ENCODE measurements around the gene SAP25. TPM values are rescaled to one million over a fixed set of nuclear protein-coding genes. Genes with fewer than 3 reads are reported as not detected.
"Not testable (repeated sequence)": the region's sequence is repeated elsewhere in the genome, so short reads cannot be mapped to it uniquely, and the experiment has no call there.

The SAP25 gene
- total and polyA plus RNA-seq, 2 donors (not counting 1 experiment from before 2014, with no cell fraction given): 51.7 to 71.9 TPM

GRCh38 chr7:100544386-100544785 is 29.3 kb downstream of the SAP25 start:
- ChIA-PET CTCF (interaction anchor here (0.8 to 6.5 kb wide), 3 partner anchors 11 to 146 kb away, joined by 3 to 67 read pairs (median 4); no protein-coding TSS in a partner anchor), POLR2A (no interaction called here)
- DNase-seq (no peak), ATAC-seq (ENCODE audit: low read depth) (no peak)
- no peak overlapping the region for H3K4me3 Mint-ChIP-seq
- H3K9me3 Mint-ChIP-seq (ENCODE audit: insufficient read depth): no peaks in the 10 kb centered on the region
- no peak for TF ChIP-seq CTCF (IDR thresholded peaks at IDR 0.05)
- TF ChIP-seq EZH2 (IDR thresholded peaks at IDR 0.05; ENCODE audit: borderline replicate concordance, insufficient read depth, low read depth, low read length, poor library complexity, severe bottlenecking): no peak
- Histone ChIP-seq H3K4me2 (replicated peaks; ENCODE audit: low read depth, low read length, poor library complexity, severe bottlenecking) (no peak overlapping the region), H3K79me2 (ENCODE audit: control insufficient read depth, insufficient read depth, low read length) (peaks cover 50% of the 10 kb centered on the region), H3K4me1 (ENCODE audit: control insufficient read depth in 2 of 2, insufficient read depth in 2 of 2, low read length in 2 of 2) (peaks cover 39 to 57% of the 10 kb centered on the region in 2 donors), H3K4me3 (ENCODE audit: control extremely low read depth in 1 of 5, extremely low read depth in 1 of 5, insufficient read depth in 1 of 5, low read depth in 2 of 5, low read length in 4 of 5) (no peak overlapping the region), H3K27me3 (replicated peaks in 1 of 4; ENCODE audit: control extremely low read depth in 1 of 4, control insufficient read depth in 3 of 4, insufficient read depth in 4 of 4, low read length in 3 of 4) (no peaks in the 10 kb centered on the region), H2AFZ (ENCODE audit: insufficient read depth, low read depth, low read length, poor library complexity, severe bottlenecking) (no peak overlapping the region), H4K20me1 (ENCODE audit: control insufficient read depth, insufficient read depth, low read length, poor library complexity, severe bottlenecking) (no peaks in the 10 kb centered on the region), H3K27ac (ENCODE audit: low read length in 2 of 2) (no peak overlapping the region), H3K9ac (ENCODE audit: low read length) (no peak overlapping the region), H3K36me3 (replicated peaks in 1 of 2; ENCODE audit: control extremely low read depth in 1 of 2, control insufficient read depth in 1 of 2, extremely low read depth in 1 of 2, insufficient read depth in 2 of 2, low read length in 1 of 2) (no peaks in the 10 kb centered on the region), H3K9me3 (ENCODE audit: control extremely low read depth in 1 of 3, control insufficient read depth in 2 of 3, insufficient read depth in 1 of 3, low read length in 2 of 3) (no peaks in the 10 kb centered on the region)
- peaks cover 71% of the 10 kb centered on the region for H3K4me1 Mint-ChIP-seq
- intact Hi-C loops (cut with micrococcal nuclease): no loop called here
- WGBS (ENCODE audit: insufficient coverage): no CpG with 5 or more reads among the region's 5 CpGs
- no peak overlapping the region for H3K27ac Mint-ChIP-seq
- no peaks in the 10 kb centered on the region for H3K27me3 Mint-ChIP-seq

- Histone ChIP-seq H3K27ac (ENCODE audit: low read length in 2 of 2) (no peak overlapping the region), H3K27me3 (replicated peaks in 1 of 4; ENCODE audit: control extremely low read depth in 1 of 4, control insufficient read depth in 3 of 4, insufficient read depth in 4 of 4, low read length in 3 of 4) (no peaks in the 10 kb centered on the region), H4K20me1 (ENCODE audit: control insufficient read depth, insufficient read depth, low read length, poor library complexity, severe bottlenecking) (no peaks in the 10 kb centered on the region), H3K4me1 (ENCODE audit: control insufficient read depth in 2 of 2, insufficient read depth in 2 of 2, low read length in 2 of 2) (peaks cover 39 to 56% of the 10 kb centered on the region in 2 donors), H3K9ac (ENCODE audit: low read length) (no peak overlapping the region), H3K4me3 (ENCODE audit: control extremely low read depth in 1 of 5, extremely low read depth in 1 of 5, insufficient read depth in 1 of 5, low read depth in 2 of 5, low read length in 4 of 5) (no peak overlapping the region), H3K36me3 (replicated peaks in 1 of 2; ENCODE audit: control extremely low read depth in 1 of 2, control insufficient read depth in 1 of 2, extremely low read depth in 1 of 2, insufficient read depth in 2 of 2, low read length in 1 of 2) (no peaks in the 10 kb centered on the region), H3K79me2 (ENCODE audit: control insufficient read depth, insufficient read depth, low read length) (peaks cover 54% of the 10 kb centered on the region), H3K9me3 (ENCODE audit: control extremely low read depth in 1 of 3, control insufficient read depth in 2 of 3, insufficient read depth in 1 of 3, low read length in 2 of 3) (no peaks in the 10 kb centered on the region), H2AFZ (ENCODE audit: insufficient read depth, low read depth, low read length, poor library complexity, severe bottlenecking) (no peak overlapping the region), H3K4me2 (replicated peaks; ENCODE audit: low read depth, low read length, poor library complexity, severe bottlenecking) (no peak overlapping the region)
- no peak for TF ChIP-seq EZH2 (IDR thresholded peaks at IDR 0.05; ENCODE audit: borderline replicate concordance, insufficient read depth, low read depth, low read length, poor library complexity, severe bottlenecking)
- TF ChIP-seq CTCF (IDR thresholded peaks at IDR 0.05): no peak
- Mint-ChIP-seq H3K9me3 (ENCODE audit: insufficient read depth) (no peaks in the 10 kb centered on the region), H3K4me1 (peaks cover 74% of the 10 kb centered on the region), H3K27ac (peak overlapping the region; percentile 54), H3K4me3 (peak overlapping the region; percentile 10), H3K27me3 (no peaks in the 10 kb centered on the region)
- CTCF ChIA-PET: interaction anchor here (1.4 to 2.8 kb wide), 3 partner anchors 15 to 75 kb away, joined by 3 to 21 read pairs (median 5); no protein-coding TSS in a partner anchor
- ATAC-seq (ENCODE audit: low read depth) (no peak), DNase-seq (no peak)
- no CpG with 5 or more reads among the region's 1 CpG for WGBS (ENCODE audit: insufficient coverage)
- POLR2A ChIA-PET: no interaction called here
- intact Hi-C loops (cut with micrococcal nuclease): no loop called here
These were observed 30.1 kb downstream of the SAP25 start for GRCh38 chr7:100543586-100543985.

GRCh38 chr7:100541309-100541708 is 32.4 kb downstream of the SAP25 start:
- peaks cover 54% of the 10 kb centered on the region for H3K79me2 ChIP-seq (ENCODE audit: control insufficient read depth, insufficient read depth, low read length)
- H3K36me3 ChIP-seq (replicated peaks in 1 of 2; ENCODE audit: control extremely low read depth in 1 of 2, control insufficient read depth in 1 of 2, extremely low read depth in 1 of 2, insufficient read depth in 2 of 2, low read length in 1 of 2); H2AFZ ChIP-seq (ENCODE audit: insufficient read depth, low read depth, low read length, poor library complexity, severe bottlenecking); POLR2A ChIA-PET; H3K9ac ChIP-seq (ENCODE audit: low read length); H3K4me3 ChIP-seq (ENCODE audit: control extremely low read depth in 1 of 5, extremely low read depth in 1 of 5, insufficient read depth in 1 of 5, low read depth in 2 of 5, low read length in 4 of 5); H4K20me1 ChIP-seq (ENCODE audit: control insufficient read depth, insufficient read depth, low read length, poor library complexity, severe bottlenecking); DNase-seq; intact Hi-C loops (cut with micrococcal nuclease); H3K9me3 ChIP-seq (ENCODE audit: control extremely low read depth in 1 of 3, control insufficient read depth in 2 of 3, insufficient read depth in 1 of 3, low read length in 2 of 3); H3K27ac Mint-ChIP-seq; H3K27me3 ChIP-seq (replicated peaks in 1 of 4; ENCODE audit: control extremely low read depth in 1 of 4, control insufficient read depth in 3 of 4, insufficient read depth in 4 of 4, low read length in 3 of 4); ATAC-seq (ENCODE audit: low read depth); H3K27ac ChIP-seq (ENCODE audit: low read length in 2 of 2); H3K27me3 Mint-ChIP-seq; H3K9me3 Mint-ChIP-seq (ENCODE audit: insufficient read depth); H3K4me2 ChIP-seq (replicated peaks; ENCODE audit: low read depth, low read length, poor library complexity, severe bottlenecking): not testable (repeated sequence)
- WGBS (ENCODE audit: insufficient coverage): 100% methylated on average over 2 of the region's 7 CpGs
- peaks cover 29 to 40% of the 10 kb centered on the region in 2 donors for H3K4me1 ChIP-seq (ENCODE audit: control insufficient read depth in 2 of 2, insufficient read depth in 2 of 2, low read length in 2 of 2)
- Mint-ChIP-seq H3K4me3 (peak overlapping the region; percentile 41), H3K4me1 (peaks cover 60% of the 10 kb centered on the region)
- CTCF ChIA-PET: interaction anchor here (0.9 to 2.8 kb wide), 4 partner anchors 17 to 24 kb away, joined by 3 to 21 read pairs (median 3); no protein-coding TSS in a partner anchor
